Esophagus (tissue), 2 donors: ENCODE measurements around the gene TBX6. TPM values are rescaled to one million over a fixed set of nuclear protein-coding genes. Genes with fewer than 3 reads are reported as not detected.

ENCODE experiments used
- H3K27ac ChIP-seq, 2 donors: one replicate each; pipeline ENCODE4 v1.5.1; 2013; ENCODE audit warnings: low read depth in 2 of 2, mild to moderate bottlenecking in 2 of 2, inconsistent platforms in 1 of 2, low read length in 1 of 2, moderate library complexity in 1 of 2
- H3K27me3 ChIP-seq, 2 donors: one replicate each; pipeline ENCODE4 v1.6.1; 2013; ENCODE audit warnings: low read length in 2 of 2, control low read depth in 1 of 2, mild to moderate bottlenecking in 1 of 2; ENCODE audit not compliant: insufficient read depth in 2 of 2, control insufficient read depth in 1 of 2
- H3K36me3 ChIP-seq, 2 donors: one replicate each; pipeline ENCODE4 v1.6.1; 2013; ENCODE audit warnings: low read length in 1 of 2; ENCODE audit not compliant: control insufficient read depth in 2 of 2, insufficient read depth in 2 of 2
- H3K4me1 ChIP-seq, 2 donors: one replicate each; pipeline ENCODE4 v1.6.1; 2013; ENCODE audit warnings: low read length in 1 of 2; ENCODE audit not compliant: control insufficient read depth in 2 of 2, insufficient read depth in 2 of 2
- H3K4me3 ChIP-seq, 2 donors: one replicate each; pipeline ENCODE4 v1.5.1; 2013; ENCODE audit warnings: low read length in 2 of 2, mild to moderate bottlenecking in 2 of 2, low read depth in 1 of 2, moderate library complexity in 1 of 2
- H3K9me3 ChIP-seq, 2 donors: one replicate each; pipeline ENCODE4 v1.6.1; 2013; ENCODE audit warnings: mild to moderate bottlenecking in 2 of 2, low read depth in 1 of 2, low read length in 1 of 2, moderate library complexity in 1 of 2; ENCODE audit not compliant: control insufficient read depth in 2 of 2, insufficient read depth in 1 of 2
- WGBS, 2 donors: extraction: QIAGEN DNeasy Blood & Tissue Kit; methylation state at CpG; one replicate each; pipeline ENCODE4 v1.1.7; 2013; 5-methylcytosine and 5-hydroxymethylcytosine counted together
- polyA plus RNA-seq, 2 donors: library from polyadenylated mRNA; stranded (reverse); fragments of 200-250 nt; gene quantifications; one replicate each; pipeline ENCODE4 v1.2.3, GENCODE V29; 2013
- donor health status: healthy with polysubstance abuse.
- donor health status: Bipolar disorder and iron deficiency.

The TBX6 gene
- polyA plus RNA-seq, 2 donors: 6.2 to 15.8 TPM

- 55 to 64% methylated on average over 12 of the region's 12 CpGs for WGBS, 2 donors
- Histone ChIP-seq H3K27me3 (no peaks in the 10 kb centered on the region), H3K27ac (peak overlapping the region; percentile 97 to 98), H3K36me3 (peaks cover 9 to 17% of the 10 kb centered on the region in 2 donors), H3K9me3 (no peaks in the 10 kb centered on the region), H3K4me1 (peaks cover 7 to 19% of the 10 kb centered on the region in 2 donors), H3K4me3 (peak overlapping the region in 1 of 2 donors; percentile 53)
Measured at GRCh38 chr16:30063278-30063892, 28.3 kb downstream of the TBX6 start.

- Histone ChIP-seq H3K27ac (peak overlapping the region in 1 of 2 donors; percentile 22), H3K4me3 (no peak overlapping the region), H3K9me3 (no peaks in the 10 kb centered on the region), H3K27me3 (no peaks in the 10 kb centered on the region), H3K36me3 (peaks cover 0 to 3% of the 10 kb centered on the region in 2 donors), H3K4me1 (peaks cover 6 to 12% of the 10 kb centered on the region in 2 donors)
- 57 to 67% methylated on average over 2 of the region's 2 CpGs for WGBS, 2 donors
Measured at GRCh38 chr16:30060836-30061554, 30.7 kb downstream of the TBX6 start.

GRCh38 chr16:30060346-30060745, 31.4 kb downstream of the TBX6 start:
- H3K27ac ChIP-seq: no peak overlapping the region
- no peaks in the 10 kb centered on the region for H3K36me3 ChIP-seq
- H3K4me3 ChIP-seq: no peak overlapping the region
- no peaks in the 10 kb centered on the region for H3K9me3 ChIP-seq
- peaks cover 6 to 12% of the 10 kb centered on the region in 2 donors for H3K4me1 ChIP-seq
- 68 to 71% methylated on average over 4 of the region's 4 CpGs for WGBS, 2 donors
- H3K27me3 ChIP-seq: no peaks in the 10 kb centered on the region

DNA sequence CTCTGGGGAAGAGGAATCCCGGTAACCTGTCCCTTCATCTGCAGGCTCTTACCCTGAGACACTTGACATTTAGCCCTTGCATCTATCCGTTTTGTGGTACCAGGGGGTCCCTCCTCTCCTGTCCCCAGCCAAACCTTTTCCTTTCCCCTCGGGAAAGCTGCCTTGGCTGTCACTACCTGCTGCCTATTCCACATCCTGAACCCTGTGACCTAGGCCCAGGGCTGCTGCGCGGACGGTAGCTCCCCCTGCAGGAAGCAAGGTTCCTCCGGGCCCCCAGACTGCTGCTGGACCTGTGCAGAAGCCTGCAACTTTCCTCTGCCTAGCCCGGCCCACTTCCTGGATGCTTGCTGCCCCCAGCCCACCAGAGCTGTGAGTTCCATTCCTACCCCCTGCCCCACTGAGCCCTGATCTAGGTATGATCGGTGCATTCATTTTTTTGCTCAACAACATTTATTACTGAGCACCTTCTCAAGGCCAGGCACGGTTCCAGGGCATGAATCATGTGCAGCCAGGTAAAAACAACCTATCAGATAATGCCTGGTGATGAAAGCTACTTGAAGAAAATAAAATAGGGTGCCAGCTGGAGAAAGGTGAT, 36.7 kb downstream of the TBX6 start:
- WGBS, 2 donors: 22 to 25% methylated on average over 10 of the region's 10 CpGs
- no peaks in the 10 kb centered on the region for H3K27me3 ChIP-seq
- H3K36me3 ChIP-seq: no peaks in the 10 kb centered on the region
- H3K4me1 ChIP-seq: peaks cover 10 to 11% of the 10 kb centered on the region in 2 donors
- H3K27ac ChIP-seq: peak overlapping the region in 1 of 2 donors; percentile 62
- H3K9me3 ChIP-seq: no peaks in the 10 kb centered on the region
- H3K4me3 ChIP-seq: no peak overlapping the region

DNA sequence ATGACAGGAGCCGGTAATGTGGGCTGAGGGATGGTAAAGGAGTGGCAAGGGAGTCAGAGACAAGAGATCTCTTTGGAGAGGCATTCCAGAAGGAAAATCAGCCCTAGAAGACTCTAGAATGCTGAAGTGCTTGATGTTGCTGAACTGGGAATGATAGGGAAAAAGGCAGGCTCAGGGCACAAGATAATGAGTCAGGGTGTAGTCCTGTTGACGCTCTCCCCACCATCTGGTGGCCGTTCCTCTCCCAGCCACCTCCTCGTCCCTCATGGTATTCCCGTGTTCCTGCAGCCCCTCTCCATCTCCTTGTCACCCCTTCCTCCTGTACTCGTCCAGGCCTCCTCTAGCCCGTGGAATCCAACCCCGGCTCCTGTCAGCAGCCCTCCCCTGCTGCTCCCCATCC, 37.3 kb downstream of the TBX6 start:
- Histone ChIP-seq H3K4me1 (peaks cover 10 to 11% of the 10 kb centered on the region in 2 donors), H3K4me3 (no peak overlapping the region), H3K9me3 (no peaks in the 10 kb centered on the region), H3K27me3 (no peaks in the 10 kb centered on the region), H3K36me3 (no peaks in the 10 kb centered on the region), H3K27ac (no peak overlapping the region)
- WGBS, 2 donors: 76 to 81% methylated on average over 8 of the region's 8 CpGs

- H3K4me1 ChIP-seq: peaks cover 10 to 11% of the 10 kb centered on the region in 2 donors
- H3K27me3 ChIP-seq: no peaks in the 10 kb centered on the region
- H3K9me3 ChIP-seq: no peaks in the 10 kb centered on the region
- H3K36me3 ChIP-seq: no peaks in the 10 kb centered on the region
- H3K27ac ChIP-seq: peak overlapping the region in 1 of 2 donors; percentile 29
- 4 to 8% methylated on average over 19 of the region's 19 CpGs for WGBS, 2 donors
- H3K4me3 ChIP-seq: peak overlapping the region; percentile 43 to 61
Measured at GRCh38 chr16:30053376-30054015, 38.2 kb downstream of the TBX6 start.

DNA sequence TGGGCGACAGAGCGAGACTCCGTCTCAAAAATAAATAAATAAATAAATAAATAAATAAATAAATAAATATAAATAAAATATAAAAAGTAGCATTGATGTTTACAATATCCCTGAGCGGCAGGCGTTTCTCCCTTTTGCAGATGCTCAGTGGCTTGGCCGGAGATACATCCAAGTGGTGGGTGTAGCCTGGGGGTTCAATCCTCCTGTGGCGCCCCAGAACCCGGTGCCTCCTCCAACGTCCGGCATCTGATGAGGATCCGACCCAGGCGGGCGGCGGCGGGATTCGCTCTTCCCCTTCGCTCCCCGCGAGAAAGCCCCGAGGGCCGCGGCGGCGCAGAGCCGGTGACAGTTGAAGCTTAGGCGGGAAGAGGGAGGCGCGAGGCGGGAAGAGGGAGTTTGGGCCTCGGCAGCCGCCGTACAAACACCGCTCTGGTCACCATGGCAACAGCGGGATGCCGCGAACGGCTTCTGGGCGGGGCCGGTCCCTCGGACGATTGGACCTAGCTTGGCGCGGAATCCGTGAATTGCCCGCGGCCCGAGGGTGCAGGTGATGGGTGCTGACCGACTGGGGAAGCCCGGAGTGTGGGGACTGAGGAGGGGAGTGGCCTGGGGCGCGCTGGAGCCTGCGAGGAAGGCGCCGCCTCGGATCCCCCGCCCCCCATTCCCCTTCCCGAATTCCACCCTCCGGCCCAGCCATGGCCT, 38.9 kb downstream of the TBX6 start:
- Histone ChIP-seq H3K27ac (peak overlapping the region in 1 of 2 donors; percentile 29), H3K27me3 (no peaks in the 10 kb centered on the region)

GRCh38 chr16:30051518-30051917, 40.2 kb downstream of the TBX6 start:
- H3K9me3 ChIP-seq: no peaks in the 10 kb centered on the region
- peaks cover 10 to 11% of the 10 kb centered on the region in 2 donors for H3K4me1 ChIP-seq
- no peaks in the 10 kb centered on the region for H3K27me3 ChIP-seq
- no peak overlapping the region for H3K4me3 ChIP-seq
- H3K36me3 ChIP-seq: no peaks in the 10 kb centered on the region
- peak overlapping the region in 1 of 2 donors; percentile 44 for H3K27ac ChIP-seq
- WGBS, 2 donors: 70 to 72% methylated on average over 3 of the region's 3 CpGs

More for the DNA sequence above, 38.9 kb downstream of the TBX6 start:
- H3K9me3 ChIP-seq: no peaks in the 10 kb centered on the region
- H3K4me3 ChIP-seq: peak overlapping the region; percentile 43 to 61
- peaks cover 10 to 11% of the 10 kb centered on the region in 2 donors for H3K4me1 ChIP-seq
- 5 to 6% methylated on average over 46 to 58 of the region's 58 CpGs for WGBS, 2 donors
- H3K36me3 ChIP-seq: no peaks in the 10 kb centered on the region

GRCh38 chr16:30049871-30050270, 41.9 kb downstream of the TBX6 start:
- Histone ChIP-seq H3K4me3 (no peak overlapping the region), H3K27ac (no peak overlapping the region), H3K36me3 (no peaks in the 10 kb centered on the region), H3K9me3 (no peaks in the 10 kb centered on the region), H3K27me3 (no peaks in the 10 kb centered on the region), H3K4me1 (peaks cover 7 to 8% of the 10 kb centered on the region in 2 donors)
- WGBS, 2 donors: 57 to 70% methylated on average over 8 of the region's 8 CpGs
